ENCODE results near the gene GRPR.
"Not testable (repeated sequence)": the region's sequence is repeated elsewhere in the genome, so short reads cannot be mapped to it uniquely, and the experiment has no call there.

Gene GRPR

DNA sequence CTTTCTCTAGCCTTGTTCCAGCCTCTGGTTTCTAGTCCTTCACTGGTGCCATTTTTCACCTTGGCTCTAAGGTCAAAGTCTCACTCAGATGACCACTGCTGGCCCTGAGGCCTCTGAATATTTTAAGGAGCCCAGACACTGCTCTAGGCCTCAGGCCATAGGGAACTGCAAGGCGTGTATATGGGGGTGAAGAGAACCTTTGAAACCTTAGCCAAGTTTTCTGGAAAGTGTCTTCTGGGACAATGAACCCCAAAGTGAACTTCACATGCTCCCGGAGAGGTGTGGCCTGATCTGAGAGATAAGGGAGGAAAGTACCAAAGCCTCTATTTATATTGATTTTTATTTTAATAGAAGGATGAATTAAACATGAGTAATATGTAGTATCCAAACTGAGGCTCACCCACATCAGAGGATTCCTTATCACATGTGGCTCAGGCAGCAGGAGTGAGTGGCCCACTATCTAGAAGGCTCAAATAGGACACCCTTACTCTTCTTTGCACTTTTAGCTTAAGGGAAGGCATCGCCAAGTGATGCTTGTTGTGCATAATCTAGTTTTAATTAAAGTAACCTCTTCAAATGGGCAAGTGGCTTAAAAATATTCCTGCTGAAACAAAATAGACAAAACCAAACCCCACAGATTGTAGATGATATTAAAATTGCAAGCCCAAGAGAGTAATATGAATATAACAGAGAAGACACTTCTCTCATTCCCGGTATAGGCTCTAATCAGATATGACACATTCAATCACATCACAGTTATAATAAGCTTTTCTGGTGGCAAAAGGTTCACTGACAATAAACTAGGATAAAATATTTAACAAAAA, 18.3 kb downstream of the GRPR start:
- no peak overlapping the region for H3K4me3 ChIP-seq (replicated peaks; ENCODE audit: low read depth, low read length)
- TF ChIP-seq, protein P1, sequence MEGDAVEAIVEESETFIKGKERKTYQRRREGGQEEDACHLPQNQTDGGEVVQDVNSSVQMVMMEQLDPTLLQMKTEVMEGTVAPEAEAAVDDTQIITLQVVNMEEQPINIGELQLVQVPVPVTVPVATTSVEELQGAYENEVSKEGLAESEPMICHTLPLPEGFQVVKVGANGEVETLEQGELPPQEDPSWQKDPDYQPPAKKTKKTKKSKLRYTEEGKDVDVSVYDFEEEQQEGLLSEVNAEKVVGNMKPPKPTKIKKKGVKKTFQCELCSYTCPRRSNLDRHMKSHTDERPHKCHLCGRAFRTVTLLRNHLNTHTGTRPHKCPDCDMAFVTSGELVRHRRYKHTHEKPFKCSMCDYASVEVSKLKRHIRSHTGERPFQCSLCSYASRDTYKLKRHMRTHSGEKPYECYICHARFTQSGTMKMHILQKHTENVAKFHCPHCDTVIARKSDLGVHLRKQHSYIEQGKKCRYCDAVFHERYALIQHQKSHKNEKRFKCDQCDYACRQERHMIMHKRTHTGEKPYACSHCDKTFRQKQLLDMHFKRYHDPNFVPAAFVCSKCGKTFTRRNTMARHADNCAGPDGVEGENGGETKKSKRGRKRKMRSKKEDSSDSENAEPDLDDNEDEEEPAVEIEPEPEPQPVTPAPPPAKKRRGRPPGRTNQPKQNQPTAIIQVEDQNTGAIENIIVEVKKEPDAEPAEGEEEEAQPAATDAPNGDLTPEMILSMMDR (IDR thresholded peaks at IDR 0.05; ENCODE audit: low read depth, low read length, missing control alignments): no peak
- DNase-seq (ENCODE audit: extremely low read depth, low read depth): no peak

DNA sequence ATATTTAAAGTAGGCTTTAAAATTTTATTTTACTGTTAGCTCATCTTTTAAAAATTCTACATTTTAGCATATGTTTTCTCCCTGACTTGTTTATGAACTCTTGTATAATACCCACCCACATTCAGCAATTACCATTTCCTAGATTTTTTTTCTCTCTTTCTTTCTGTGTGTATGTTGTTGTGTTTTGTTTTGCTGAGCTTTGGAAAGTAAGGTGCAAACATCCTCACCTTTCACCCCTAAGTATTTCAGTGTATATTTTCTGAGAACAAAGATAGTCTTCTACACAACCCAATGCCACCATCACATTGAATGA, 18.8 kb downstream of the GRPR start:
- TF ChIP-seq, protein P1 (IDR thresholded peaks at IDR 0.05; ENCODE audit: low read depth, low read length, missing control alignments): no peak
- H3K4me3 ChIP-seq (replicated peaks; ENCODE audit: low read depth, low read length): no peak overlapping the region
- no peak for DNase-seq (ENCODE audit: extremely low read depth, low read depth)

DNA sequence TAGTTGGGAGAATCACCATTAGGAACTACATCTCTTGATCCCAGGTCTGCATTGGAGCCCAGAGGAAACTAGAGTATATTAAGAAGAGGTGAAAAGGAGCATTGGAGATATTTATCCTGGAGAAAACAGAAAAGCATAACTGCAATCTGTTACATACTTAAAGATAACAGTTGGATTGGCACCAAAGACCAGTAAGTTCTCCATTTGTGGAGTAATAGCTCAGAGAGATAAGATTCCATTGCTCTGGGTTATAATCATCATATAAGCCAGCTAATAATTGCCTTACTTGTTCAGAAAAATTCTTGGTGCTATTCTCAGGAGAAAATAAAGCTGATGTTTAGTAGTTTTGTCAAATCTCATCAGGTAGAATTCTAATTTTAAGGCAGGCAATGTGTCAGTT, 20.6 kb downstream of the GRPR start:
- TF ChIP-seq, protein P1 (IDR thresholded peaks at IDR 0.05; ENCODE audit: low read depth, low read length, missing control alignments): no peak
- H3K4me3 ChIP-seq (replicated peaks; ENCODE audit: low read depth, low read length): no peak overlapping the region
- DNase-seq (ENCODE audit: extremely low read depth, low read depth): no peak

DNA sequence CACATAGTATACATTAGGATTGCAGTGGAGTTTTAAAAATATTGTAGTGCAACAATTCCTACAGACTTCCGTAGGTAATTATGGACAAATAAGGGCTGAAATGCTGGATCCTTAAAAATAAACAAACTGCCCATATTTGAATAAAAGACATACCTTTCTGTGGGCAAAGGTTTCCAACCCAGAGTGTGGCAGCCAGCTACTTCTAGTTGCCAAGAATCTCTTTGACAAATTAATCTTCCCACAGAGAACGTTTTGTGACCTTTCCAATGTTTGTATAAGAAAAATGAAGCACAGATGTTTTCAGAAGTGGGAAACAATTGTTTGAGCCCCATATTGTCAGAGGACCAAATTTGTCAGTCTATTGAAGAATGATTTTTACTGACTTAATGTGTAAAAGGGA, 21.1 kb downstream of the GRPR start:
- DNase-seq (ENCODE audit: extremely low read depth, low read depth): no peak

DNA sequence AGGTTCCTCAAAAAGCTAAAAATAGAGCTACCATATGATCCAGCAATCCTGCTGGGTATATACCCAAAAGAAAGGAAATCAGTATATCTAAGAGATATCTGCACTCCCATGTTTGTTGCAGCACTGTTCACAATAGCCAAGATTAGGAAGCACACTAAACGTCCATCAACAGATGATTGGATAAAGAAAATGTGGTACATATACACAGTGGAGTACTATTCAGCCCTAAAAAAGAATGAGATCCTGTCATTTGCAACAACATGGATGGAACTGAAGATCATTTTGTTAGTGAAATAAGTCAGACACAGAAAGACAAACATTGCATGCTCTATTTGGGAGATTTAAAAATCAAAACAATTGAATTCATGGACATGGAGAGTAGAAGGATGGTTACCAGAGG, 21.7 kb downstream of the GRPR start:
- not testable (repeated sequence) for H3K4me3 ChIP-seq (replicated peaks; ENCODE audit: low read depth, low read length); DNase-seq (ENCODE audit: extremely low read depth, low read depth)

More for the DNA sequence above, 21.1 kb downstream of the GRPR start:
- no peak overlapping the region for H3K4me3 ChIP-seq (replicated peaks; ENCODE audit: low read depth, low read length)
- TF ChIP-seq, protein P1 (IDR thresholded peaks at IDR 0.05; ENCODE audit: low read depth, low read length, missing control alignments): no peak

DNA sequence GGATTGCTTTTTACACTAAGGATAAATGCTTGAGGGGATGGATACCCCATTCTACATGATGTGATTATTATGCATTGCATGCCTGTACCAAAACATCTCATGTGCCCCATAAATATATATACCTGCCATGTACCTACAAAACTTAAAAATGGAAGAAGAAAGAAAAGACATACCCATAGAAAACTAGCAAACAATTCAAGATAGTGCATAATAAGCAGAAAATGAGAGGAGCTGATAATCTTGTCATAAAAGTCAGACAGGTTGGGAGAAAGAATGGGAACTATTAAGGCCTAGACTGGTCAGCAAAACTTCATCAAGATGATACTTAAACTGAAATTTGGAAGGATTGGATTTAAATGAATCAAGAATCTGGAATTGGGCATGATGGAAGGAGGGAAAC, 22.3 kb downstream of the GRPR start:
- DNase-seq (ENCODE audit: extremely low read depth, low read depth): no peak
- H3K4me3 ChIP-seq (replicated peaks; ENCODE audit: low read depth, low read length): no peak overlapping the region
- TF ChIP-seq, protein P1 (IDR thresholded peaks at IDR 0.05; ENCODE audit: low read depth, low read length, missing control alignments): no peak

DNA sequence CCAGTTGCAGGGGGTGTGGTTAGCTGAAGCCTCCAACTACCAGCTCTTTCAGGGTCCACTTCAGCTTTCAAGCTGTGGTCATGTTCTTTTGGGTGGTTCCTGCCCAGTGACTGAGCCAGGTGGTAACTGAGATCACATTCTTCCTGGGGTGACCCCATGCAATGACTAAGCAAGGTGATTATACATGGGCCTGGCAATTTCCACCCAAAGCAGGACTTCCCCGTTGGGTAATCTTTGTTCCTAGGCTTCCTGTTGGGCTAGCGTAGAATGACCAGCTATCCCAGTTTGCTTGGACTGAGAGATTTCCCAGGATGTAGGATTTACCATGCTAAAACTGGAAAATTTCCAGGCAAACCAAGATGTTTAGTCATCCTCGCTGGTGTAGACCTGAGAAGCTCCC, 25.5 kb downstream of the GRPR start:
- DNase-seq (ENCODE audit: extremely low read depth, low read depth): no peak
- TF ChIP-seq, protein P1 (IDR thresholded peaks at IDR 0.05; ENCODE audit: low read depth, low read length, missing control alignments): no peak
- no peak overlapping the region for H3K4me3 ChIP-seq (replicated peaks; ENCODE audit: low read depth, low read length)
